ENCODE data around the gene PCNX2. TPM values are rescaled to one million over a fixed set of nuclear protein-coding genes. Genes with fewer than 3 reads are reported as not detected.
A peak's percentile ranks its signal among the peaks of the same experiment; 100 is the strongest.

PCNX2 gene
- total RNA-seq, 1 experiment from 2014 or later = 9.1 TPM

DNA sequence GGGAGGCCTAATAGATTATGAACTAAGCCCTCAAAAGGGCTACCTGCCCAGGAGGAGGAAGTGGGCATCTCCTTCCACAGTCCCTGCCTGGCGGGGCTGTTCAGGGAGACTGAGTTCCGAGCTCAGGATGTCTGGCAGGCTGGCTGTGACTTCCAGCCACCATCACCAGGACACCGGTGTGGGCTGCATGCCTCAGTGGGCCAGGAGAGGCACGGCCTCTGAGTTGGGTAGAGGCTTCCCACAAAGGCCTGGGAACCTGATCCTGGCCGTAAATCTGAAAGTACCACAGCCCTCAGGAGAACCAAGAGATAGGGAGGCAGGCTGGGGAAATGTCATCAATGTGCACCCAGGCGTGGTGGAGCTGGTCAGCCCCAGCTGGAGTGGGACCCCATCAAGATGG, 316.0 kb downstream of the PCNX2 start:
- Histone ChIP-seq H3K27me3 (replicated peaks; ENCODE audit: insufficient read depth, low read depth, low read length, poor library complexity) (no peaks in the 10 kb centered on the region), H3K36me3 (ENCODE audit: insufficient read depth, low read length, poor library complexity, severe bottlenecking) (no peaks in the 10 kb centered on the region), H3K4me1 (ENCODE audit: insufficient read depth, low read length, poor library complexity, severe bottlenecking) (peaks cover 7% of the 10 kb centered on the region), H3K9me3 (ENCODE audit: low read depth, low read length, poor library complexity, severe bottlenecking) (no peaks in the 10 kb centered on the region), H3K4me3 (ENCODE audit: low read depth, low read length, poor library complexity, severe bottlenecking) (no peak overlapping the region), H3K27ac (ENCODE audit: low read depth, low read length, poor library complexity, severe bottlenecking) (no peak overlapping the region)
- intact Hi-C loops (cut with micrococcal nuclease; ENCODE audit: unreplicated experiment) = no loop called here
- CTCF ChIA-PET = no interaction called here
- POLR2A ChIA-PET (ENCODE audit: low non-redundant PET) = no interaction called here
- BruUV-seq (replicated peaks) = no TSS peak
- DNase-seq (ENCODE audit: low spot score) = no peak
- no peak for TF ChIP-seq EZH2 (IDR thresholded peaks at IDR 0.05; ENCODE audit: borderline replicate concordance, low read depth, low read length, poor library complexity, severe bottlenecking)
- TF ChIP-seq, protein P1, sequence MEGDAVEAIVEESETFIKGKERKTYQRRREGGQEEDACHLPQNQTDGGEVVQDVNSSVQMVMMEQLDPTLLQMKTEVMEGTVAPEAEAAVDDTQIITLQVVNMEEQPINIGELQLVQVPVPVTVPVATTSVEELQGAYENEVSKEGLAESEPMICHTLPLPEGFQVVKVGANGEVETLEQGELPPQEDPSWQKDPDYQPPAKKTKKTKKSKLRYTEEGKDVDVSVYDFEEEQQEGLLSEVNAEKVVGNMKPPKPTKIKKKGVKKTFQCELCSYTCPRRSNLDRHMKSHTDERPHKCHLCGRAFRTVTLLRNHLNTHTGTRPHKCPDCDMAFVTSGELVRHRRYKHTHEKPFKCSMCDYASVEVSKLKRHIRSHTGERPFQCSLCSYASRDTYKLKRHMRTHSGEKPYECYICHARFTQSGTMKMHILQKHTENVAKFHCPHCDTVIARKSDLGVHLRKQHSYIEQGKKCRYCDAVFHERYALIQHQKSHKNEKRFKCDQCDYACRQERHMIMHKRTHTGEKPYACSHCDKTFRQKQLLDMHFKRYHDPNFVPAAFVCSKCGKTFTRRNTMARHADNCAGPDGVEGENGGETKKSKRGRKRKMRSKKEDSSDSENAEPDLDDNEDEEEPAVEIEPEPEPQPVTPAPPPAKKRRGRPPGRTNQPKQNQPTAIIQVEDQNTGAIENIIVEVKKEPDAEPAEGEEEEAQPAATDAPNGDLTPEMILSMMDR (conservative IDR thresholded peaks at IDR 0.05; ENCODE audit: low read depth, low read length) = no peak

DNA sequence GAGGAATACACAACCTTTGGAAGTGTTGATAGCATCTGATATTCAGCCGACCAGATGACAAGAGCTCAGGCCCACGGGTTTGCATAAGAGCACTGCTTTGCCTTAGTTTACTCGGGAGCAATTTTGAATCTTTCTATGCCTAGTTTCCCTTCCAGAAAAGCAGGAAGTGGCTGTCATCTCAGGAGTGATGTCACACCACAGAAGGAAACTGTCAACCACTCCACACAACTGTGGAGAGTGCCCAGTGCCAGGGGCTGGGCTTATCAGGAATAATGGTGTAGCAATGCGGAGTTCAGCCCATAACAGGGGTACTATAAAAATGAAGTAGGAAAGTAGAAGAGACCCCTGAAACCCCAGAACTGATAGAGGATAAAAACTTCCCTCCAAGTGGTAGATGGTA, 316.7 kb downstream of the PCNX2 start:
- Histone ChIP-seq H3K9me3 (ENCODE audit: low read depth, low read length, poor library complexity, severe bottlenecking) (peaks cover 5% of the 10 kb centered on the region), H3K4me3 (ENCODE audit: low read depth, low read length, poor library complexity, severe bottlenecking) (no peak overlapping the region), H3K36me3 (ENCODE audit: insufficient read depth, low read length, poor library complexity, severe bottlenecking) (peaks cover 5% of the 10 kb centered on the region), H3K4me1 (ENCODE audit: insufficient read depth, low read length, poor library complexity, severe bottlenecking) (peaks cover 7% of the 10 kb centered on the region), H3K27me3 (replicated peaks; ENCODE audit: insufficient read depth, low read depth, low read length, poor library complexity) (no peaks in the 10 kb centered on the region), H3K27ac (ENCODE audit: low read depth, low read length, poor library complexity, severe bottlenecking) (no peak overlapping the region)
- DNase-seq (ENCODE audit: low spot score) = no peak
- TF ChIP-seq EZH2 (IDR thresholded peaks at IDR 0.05; ENCODE audit: borderline replicate concordance, low read depth, low read length, poor library complexity, severe bottlenecking) = no peak
- TF ChIP-seq, protein P1 (conservative IDR thresholded peaks at IDR 0.05; ENCODE audit: low read depth, low read length) = no peak
- POLR2A ChIA-PET (ENCODE audit: low non-redundant PET) = no interaction called here
- intact Hi-C loops (cut with micrococcal nuclease; ENCODE audit: unreplicated experiment) = no loop called here
- BruUV-seq (replicated peaks) = no TSS peak
- CTCF ChIA-PET = no interaction called here

DNA sequence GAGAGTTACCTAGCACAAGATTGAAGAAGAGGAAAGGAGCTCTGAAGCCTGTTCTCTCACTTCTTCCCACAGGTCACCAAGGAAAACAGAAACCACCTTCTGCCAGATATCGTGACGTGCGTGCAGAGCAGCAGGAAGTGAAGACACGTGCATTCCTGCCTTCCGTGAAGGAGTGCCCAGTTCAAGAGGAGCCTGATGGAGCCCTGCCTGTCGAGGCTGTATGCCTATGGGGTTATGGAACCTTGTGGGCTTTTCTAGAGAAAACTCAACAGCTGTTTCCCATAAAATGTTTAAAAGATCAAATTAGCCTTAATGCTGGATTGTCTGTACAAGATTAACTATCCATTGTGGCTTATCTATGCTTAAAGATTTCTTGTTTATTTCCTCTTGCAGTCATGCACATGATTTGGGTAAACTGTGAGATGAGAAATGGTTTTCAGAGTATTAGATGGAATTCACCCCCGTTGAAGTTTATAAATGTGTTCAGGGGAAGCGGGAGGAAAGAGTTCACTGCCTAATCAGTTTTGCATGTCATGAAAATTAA, 317.4 kb downstream of the PCNX2 start:
- peaks cover 7% of the 10 kb centered on the region for H3K4me1 ChIP-seq (ENCODE audit: insufficient read depth, low read length, poor library complexity, severe bottlenecking)
- no peak overlapping the region for H3K27ac ChIP-seq (ENCODE audit: low read depth, low read length, poor library complexity, severe bottlenecking)
- TF ChIP-seq, protein P1 (conservative IDR thresholded peaks at IDR 0.05; ENCODE audit: low read depth, low read length) = no peak
- no peak for TF ChIP-seq EZH2 (IDR thresholded peaks at IDR 0.05; ENCODE audit: borderline replicate concordance, low read depth, low read length, poor library complexity, severe bottlenecking)
- H3K4me3 ChIP-seq (ENCODE audit: low read depth, low read length, poor library complexity, severe bottlenecking) = no peak overlapping the region
- intact Hi-C loops (cut with micrococcal nuclease; ENCODE audit: unreplicated experiment) = no loop called here
- peaks cover 12% of the 10 kb centered on the region for H3K9me3 ChIP-seq (ENCODE audit: low read depth, low read length, poor library complexity, severe bottlenecking)
- H3K36me3 ChIP-seq (ENCODE audit: insufficient read depth, low read length, poor library complexity, severe bottlenecking) = peaks cover 11% of the 10 kb centered on the region
- DNase-seq (ENCODE audit: low spot score) = peak; percentile 15
- no peaks in the 10 kb centered on the region for H3K27me3 ChIP-seq (replicated peaks; ENCODE audit: insufficient read depth, low read depth, low read length, poor library complexity)
- TSS peak; percentile 33 for BruUV-seq (replicated peaks)
- CTCF ChIA-PET = no interaction called here
- POLR2A ChIA-PET (ENCODE audit: low non-redundant PET) = no interaction called here
